Hematopoietic multipotent progenitor cell (in vitro differentiated cells): ENCODE measurements around the gene C8B. TPM values are rescaled to one million over a fixed set of nuclear protein-coding genes. Genes with fewer than 3 reads are reported as not detected.

Experiments used
- DNase-seq, 3 donors: peaks; one replicate each; pipeline ENCODE4 v3.0.0-alpha.2; 2011 to 2015; ENCODE audit warnings: low read depth in 2 of 3, low spot score in 2 of 3
- total RNA-seq: library from RNA; depleted of rRNA; stranded (reverse); fragments of >200 nt; gene quantifications from one replicate; pipeline ENCODE4 v1.2.3, GENCODE V29; 2012

C8B gene
- total RNA-seq, 1 donor: not detected

DNA sequence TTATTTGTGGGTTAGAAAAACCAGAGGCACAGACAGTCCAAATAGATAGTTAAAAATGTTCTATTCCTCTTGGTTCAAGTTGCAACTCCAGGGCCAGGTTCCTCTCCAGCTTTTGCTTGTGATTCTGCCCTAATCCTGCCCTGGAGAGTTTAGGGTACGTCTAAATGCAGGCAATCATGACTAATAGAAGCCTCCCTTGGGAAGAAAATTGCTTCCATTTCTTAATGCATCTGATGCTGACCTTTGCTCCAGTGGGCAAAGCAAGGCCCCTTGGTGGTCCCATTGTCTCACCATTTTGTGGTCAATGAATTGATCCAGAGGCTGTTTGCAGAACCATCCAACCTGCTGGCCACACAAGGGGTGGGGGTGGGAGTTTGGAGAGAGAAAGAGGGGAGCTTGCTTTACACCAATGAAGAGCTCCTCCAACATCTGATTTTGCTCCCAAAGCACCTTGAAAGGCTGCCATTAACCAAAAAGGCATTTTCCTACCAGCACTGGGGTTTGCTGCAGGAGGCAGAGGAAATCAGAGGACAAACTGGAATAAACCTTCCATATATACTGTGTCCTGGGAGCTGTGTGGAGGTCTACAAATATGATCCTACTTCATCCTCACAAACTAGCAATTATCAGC, 31.3 kb downstream of the C8B start:
- no peak for DNase-seq

DNA sequence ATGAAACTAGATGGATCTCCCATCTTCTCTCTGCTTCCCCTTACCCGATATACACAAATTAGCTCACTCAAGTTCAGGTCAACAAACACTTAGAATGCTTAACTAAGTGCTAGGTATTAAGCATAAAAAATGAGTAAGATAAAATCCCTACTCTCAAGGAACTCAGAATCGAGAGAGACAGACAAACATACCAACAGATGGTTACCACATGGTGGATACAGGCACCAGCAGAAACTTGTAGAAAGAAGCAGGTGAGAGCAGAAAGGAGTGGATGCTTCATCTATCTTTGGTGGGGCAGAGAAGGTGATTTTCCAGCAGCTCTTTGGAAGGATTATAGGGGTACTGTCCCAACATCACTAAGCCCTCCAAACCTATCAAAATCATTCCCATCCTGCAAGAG, 32.2 kb downstream of the C8B start:
- DNase-seq: no peak

DNA sequence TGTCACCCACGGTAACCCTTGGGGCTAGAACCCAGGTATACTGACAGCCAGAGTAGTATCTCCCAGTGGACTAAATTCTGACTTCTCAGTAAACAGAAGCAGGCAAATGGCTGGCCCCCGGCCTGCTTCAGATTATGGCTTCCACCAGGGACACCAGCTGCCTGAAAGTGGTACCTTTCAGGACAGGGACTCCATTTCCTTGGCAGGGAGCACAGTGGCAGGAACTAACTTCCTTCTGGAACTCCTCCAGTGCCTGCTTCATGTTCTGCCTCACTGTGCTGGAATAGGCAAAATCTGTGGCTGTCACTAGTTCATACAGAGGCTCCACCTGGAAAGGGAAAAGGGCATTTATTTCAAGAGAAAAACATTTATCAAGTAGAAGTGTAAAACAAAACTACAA, 32.7 kb downstream of the C8B start:
- no peak for DNase-seq

DNA sequence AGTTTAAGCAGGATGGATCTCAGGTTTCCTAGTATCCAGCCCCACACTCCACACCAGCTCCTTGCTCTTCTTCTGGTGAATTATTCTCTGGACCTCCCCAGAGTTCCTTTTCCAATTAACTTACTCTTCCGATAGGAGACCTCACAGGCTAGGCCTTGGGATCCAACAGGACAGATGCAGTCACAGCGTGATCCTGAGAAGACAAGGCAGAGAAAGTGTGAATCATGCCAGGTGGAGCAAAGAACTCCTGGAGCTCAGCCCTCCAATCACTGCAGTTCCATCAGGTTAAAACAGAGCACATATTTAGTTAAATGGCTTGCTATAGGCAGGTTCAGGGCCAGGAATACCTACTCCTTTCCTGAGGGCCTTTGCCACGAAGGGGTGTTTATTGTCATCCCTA, 34.1 kb downstream of the C8B start:
- DNase-seq: no peak

DNA sequence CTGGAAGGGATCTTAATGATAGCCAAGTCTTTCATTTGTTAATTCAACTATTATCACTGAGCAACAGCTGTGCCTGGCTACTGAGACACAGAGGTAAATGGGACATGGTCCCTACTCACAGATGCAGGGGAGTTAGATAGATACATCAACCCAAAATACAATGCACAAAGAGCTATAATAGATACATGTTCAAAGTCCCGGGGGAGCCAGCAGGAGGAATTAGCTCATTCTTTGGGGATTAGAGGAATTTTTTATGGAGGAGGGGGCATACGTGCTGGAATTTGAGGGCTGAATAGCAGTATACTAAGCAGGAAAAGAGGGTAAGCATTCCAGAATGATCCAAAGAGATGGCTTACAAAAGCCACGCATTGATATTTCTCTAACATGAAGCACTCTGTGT, 34.6 kb downstream of the C8B start:
- DNase-seq: no peak

DNA sequence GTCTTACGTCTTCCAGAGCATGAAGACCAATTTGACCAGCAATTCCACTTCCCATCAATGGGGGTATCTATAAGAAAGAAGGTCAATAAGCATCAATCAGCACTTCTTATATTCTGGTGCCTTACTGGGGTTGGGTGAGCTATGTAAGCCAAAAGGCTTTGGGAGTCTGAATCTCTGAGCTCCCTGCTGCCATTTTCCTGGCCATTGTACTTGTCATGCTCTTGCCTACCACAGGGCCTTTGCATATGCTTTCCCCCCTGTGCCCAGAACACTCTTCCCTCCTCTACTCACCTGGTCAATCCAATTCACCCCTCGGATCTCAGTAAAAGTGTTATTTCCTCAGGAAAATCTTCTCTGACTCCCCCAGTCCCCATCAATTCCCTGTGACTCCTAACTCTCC, 36.3 kb downstream of the C8B start:
- no peak for DNase-seq

DNA sequence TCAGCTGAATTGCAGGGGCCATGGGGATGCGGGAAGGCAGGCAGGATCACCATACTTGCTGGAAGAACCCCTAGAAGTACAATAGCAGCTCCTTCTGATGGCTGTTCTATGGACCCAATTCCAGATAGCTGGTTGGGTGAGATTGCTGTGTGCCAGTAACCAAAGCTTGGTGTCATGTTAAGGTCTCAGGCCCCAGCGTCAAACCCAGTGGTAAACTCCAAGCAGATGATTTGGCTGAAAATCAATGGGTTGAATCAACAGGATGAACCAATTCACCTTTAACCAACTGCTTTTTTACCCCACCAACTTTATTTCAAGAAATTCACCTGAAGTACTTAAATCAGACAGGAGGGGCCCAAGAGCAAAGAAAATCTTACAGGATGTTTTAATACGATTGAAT, 37.8 kb downstream of the C8B start:
- no peak for DNase-seq

DNA sequence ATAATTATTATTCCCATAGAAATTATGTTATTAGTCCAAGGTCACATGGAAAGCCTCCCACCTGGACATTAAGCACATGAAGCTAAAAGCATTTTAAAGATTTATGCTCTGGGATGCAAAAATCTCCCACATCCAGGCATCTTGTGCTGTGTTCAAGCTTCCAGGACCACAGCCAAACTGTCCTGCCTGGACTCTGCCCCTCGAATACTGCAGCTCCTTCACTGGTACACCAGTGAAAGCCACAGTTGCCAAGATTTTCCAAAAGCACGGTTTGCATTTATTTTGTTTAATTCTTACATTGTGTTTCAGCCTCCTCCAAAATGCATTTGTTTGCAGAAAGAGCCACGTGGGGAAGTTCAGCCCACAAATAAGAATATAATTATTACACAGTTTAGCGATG, 38.6 kb downstream of the C8B start:
- no peak for DNase-seq

DNA sequence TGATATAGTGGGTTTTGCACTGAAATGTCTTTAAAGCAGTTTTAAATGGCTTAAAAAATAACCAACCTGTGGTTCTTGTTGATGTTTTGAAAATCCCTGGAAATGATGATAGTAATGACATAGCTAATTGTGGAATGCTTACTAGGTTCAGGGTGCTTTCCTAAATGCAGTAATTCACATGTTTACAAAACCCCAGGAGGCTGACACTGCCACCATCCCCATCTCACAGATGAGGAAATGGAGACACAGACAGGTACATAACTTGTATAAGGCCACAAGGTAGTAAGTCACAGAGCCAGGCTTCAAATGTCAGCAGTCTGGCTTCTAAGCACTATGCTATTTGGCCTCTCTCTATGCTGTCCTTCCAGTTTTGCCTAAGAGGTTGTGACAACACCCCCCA, 40.6 kb downstream of the C8B start:
- no peak for DNase-seq

DNA sequence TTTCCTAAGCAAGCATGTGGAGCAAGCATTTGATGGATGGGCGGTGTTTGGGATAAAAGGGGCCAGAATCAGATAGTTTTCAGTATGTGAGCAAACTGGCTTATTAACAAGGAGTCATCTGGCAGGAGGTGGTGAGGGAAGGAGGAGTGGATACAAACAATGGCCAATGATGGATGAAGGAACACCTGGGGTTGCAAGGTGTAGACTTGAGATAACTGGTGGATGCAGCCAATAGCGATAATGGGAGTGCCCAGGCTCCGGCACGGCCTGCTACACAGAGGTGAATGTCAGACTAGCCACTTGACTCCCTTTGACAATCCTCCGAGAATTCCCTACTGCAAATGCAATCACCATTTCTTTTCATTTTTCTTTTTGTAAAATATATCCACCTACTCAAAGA, 41.7 kb downstream of the C8B start:
- no peak for DNase-seq

DNA sequence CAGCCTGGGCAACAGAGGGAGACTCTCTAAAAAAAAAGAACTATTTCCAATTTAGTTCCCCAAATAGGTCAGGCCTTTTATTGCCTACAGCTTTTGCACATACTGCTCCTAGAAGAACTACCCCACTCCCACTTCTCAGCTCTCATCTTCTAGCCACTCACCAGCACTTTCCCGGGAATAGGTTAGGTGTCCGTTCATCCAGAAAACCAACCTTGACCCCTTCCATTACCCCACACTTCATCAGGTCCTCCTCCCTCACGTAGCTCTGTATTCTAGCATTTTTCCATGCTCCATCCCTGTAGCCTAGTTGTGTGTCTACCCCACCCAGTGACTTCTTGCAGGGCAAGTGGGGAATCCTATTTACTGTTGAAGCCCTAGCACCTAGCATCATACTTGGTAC, 42.6 kb downstream of the C8B start:
- no peak for DNase-seq

DNA sequence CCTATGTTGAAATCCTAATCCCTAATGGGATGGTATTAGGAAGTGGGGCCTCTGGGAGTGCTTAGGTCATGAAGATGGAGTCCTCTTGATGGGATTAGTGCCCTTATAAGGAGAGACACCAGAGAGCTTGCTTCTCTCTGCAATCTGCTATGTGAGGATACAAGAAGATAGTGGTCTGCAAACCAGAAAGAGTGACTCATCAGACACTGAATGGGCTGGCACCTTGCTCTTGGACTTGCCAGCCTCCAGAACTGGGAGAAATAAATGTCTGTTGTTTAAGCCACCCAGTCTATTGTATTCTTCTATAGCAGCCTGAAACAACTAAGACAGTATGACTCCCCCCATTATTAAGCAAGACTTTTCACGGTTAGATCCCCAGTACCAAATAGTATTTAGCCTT, 43.3 kb downstream of the C8B start:
- DNase-seq: no peak

DNA sequence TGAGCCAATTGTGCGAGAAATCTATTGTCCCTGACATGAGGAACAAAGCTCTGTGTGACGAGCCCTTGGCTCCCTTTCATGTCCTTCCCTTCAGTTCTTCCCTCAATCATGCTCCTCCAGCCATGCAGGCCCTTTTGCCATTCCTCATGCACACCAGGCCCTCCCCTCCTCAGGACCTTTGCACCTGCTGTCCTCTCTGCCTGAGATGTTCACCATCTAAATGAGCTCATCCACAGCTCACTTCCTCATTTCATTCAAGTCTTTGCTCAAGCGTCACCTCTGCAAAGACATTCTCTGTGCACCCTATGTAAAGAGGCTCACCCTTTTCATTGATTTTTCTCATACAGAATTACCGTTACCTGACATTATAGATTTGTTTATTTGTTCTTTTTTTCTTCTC, 43.7 kb downstream of the C8B start:
- DNase-seq: no peak

DNA sequence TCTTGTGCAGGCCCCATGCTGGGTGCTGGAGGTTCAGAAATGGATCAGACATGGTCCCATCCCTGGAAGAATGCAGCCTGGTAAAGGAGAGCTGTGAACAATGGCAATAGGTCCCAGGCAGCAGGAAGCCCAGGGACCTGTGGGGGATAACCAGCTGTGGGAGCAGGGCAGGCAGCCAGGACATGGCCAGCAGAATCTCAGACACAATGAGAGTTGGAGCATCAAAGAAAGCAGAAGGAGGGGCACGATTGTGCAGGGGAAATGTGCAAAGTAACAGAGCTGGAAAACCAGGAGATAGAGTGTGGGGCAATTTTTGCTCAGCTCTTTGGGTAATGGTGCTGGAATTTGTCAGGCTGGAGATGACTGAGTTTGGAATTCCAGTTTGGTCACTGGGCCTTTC, 44.3 kb downstream of the C8B start:
- no peak for DNase-seq

DNA sequence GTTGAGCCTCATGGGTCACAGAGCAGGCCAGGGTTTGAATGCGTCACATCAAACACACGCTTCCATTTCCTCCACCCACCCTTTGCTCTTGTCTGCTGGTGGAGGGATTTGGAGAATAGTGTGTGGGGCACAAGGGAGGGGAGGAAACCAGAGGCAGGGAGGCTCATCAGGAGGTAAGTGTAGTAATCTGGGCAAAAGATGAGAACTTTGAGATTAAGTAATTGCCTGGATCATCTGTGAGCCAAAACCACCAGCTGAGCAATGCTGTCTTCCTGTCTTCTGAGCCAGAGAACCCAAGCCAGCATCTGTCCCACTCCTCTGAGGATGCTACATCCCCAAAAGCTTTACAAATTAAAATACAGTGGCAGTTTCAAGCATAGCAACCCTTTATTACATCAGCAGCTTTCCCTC, 45.2 kb downstream of the C8B start:
- no peak for DNase-seq

DNA sequence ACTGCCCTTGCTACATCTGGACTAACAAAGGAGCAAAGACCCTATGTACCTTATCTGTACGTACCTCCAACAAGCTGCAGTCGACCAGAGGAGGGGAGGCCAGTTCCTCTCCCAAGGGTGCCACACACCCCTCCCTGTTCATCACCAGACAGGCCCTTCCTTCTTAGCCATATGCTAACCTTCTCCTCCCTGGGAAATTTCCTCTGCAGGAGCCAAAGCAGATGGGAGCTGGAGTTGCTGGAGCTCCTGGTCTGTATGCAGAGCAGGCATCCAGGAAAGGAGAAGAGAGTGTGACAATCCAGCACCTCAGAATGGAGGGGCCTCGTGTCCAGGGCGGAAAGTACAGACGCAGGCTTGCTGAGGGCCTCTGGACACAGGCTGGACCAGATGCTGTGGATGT, 48.5 kb downstream of the C8B start:
- no peak for DNase-seq

DNA sequence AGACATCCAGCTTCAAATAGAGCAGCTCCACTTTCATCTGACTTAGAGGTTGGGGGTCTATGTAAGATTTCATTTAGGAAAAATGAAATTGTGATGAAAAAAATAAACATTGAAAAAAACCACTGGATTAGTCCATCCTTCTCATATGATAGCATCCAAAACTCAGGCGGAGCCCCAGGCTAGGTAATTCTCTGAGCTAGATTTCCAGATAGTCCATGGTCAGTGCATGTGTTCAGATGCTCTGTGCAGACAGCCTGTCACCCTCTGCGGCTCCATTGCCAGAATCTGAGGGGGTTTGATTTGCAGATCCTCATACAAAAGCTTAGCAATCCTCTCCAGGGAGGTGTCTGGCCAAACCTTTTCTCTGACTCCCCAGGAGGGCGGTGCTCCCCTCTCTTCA, 49.2 kb downstream of the C8B start:
- no peak for DNase-seq

DNA sequence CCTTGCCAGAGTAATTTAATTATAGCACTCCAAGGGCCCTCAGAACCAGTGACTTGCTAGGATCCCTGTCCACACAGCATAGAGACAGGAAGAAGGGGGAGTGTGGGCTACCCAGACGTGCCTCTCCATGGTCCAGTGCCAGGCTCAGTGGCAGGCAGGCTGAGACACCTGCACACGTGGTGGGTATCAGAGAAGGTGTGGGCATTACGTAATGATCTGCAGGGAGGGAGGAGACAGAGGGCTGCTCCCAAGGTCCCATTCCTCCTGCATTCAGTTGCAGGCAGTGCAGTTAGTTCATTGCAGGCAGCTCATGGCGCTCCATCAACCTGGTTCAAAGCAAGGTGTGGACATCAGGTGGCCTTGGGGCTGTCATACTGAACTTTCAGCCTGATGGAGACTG, 49.9 kb downstream of the C8B start:
- DNase-seq: no peak

DNA sequence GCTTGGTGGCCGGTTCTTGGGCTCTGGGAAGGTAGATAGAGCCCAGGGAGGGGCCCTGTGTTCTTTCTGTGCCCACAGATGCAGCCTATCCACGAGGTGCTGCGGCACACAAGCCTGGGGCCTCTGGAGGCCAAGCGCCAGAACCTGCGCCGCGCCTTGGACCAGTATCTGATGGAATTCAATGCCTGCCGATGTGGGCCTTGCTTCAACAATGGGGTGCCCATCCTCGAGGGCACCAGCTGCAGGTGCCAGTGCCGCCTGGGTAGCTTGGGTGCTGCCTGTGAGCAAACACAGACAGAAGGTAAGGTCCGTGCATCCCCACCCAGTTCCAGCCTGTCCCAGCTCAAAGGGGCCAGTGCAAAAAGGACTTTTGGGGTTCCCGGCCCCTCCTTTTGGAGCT, 53.5 kb downstream of the C8B start:
- no peak for DNase-seq

DNA sequence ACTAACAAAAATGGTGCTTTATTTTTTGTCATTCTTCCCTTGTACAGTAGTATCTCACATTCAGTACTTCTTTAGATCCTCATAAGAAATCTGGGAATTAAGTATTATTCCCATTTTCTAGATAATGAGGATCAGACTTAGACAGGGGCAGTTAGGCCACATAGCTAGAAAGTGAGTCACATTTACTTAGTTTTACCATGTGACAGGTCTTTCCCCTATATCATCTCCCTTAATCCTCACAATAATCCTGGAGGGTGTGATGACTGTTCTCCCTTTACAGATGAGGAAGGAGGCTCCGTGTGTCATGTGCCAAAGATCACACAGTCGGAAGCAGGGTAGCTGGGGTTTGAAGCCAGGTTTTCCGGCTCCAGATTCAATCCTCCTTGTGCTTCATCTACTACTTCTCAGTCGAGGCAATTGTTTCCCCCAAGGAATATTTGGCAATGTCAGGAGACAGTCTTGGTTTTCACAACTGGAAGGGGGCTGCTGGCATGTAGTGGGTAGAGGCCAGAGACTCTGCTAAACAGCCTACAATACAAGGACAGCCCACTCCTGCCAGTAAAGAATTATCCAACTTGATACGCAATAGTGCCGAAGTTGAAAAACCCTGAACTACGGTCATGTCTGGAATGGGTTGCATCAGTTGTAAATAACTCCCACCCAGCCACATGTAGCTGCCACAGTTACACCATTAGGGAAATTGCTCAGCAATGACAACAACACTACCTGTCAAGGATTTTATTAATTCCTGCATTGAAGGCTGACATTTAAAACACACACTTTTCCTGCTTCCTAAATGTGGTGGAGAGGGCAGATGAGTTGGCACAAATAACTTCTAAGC, 54.5 kb downstream of the C8B start:
- DNase-seq: no peak

DNA sequence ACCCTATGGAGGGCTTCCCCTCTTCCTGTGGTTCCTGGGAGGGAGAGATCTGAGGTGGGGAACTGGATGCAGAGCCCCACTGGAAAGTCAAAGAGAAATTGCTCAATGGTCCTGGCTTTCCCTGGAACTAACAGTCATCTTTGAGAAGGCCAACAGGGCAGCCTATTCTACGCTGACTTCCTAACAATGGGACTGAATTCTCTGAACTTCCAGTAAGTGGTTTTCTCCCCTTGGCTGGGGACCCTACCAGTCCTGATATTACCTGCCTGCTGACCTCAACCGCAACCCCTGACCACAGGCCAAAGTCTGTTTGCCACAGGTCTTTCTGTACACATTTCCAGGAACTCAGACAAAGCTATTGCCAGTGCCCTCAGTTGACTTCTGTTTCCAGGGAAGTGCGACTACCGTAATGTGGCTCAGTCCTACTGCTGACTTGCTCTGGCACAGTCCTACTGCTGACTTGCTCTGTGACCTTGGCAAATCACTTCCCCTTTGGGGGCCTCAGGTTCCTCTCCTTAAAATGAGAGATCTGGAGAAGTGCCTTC, 55.3 kb downstream of the C8B start:
- peak in 1 of 3 donors; percentile 27 for DNase-seq

DNA sequence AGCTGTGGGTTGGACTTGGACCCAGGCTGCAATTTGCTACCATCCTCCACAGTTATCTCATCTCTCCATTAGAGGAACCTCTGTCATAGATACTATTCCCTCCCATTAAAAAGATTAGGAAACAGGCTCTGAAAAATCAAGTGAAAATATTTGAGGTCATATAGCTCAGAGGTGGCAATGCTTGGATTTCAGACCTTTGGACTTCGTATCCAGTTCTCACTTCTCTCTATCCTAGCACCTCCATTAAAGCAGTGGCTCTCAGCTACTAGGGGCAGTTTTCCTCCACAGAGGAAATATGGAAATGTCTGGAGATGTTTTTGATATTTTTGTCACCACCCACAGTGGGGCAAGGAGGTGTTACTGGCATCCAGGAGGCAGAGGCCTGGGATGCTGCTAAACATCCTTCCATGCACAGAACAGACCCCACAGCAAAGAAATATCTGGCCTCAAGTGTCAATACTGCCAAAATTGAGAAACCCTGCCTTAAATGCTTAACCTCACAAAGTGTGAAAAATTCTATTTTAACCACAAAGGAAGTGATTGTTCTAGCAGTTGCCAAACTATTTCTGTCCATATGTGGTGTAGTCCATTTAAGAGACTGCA, 57.1 kb downstream of the C8B start:
- DNase-seq: peak in 1 of 3 donors; percentile 5
